K562 (cell line): ENCODE data around the gene PALM3. TPM values are rescaled to one million over a fixed set of nuclear protein-coding genes. Genes with fewer than 3 reads are reported as not detected.
"Not testable (repeated sequence)": the region's sequence is repeated elsewhere in the genome, so short reads cannot be mapped to it uniquely, and the experiment has no call there.

Source experiments
- ATAC-seq: fragments of 200-7000 bp; cut with Tn5 transposase; 3 replicates; pipeline ENCODE4 v1.9.1; 2020; ENCODE audit warnings: moderate library complexity
- BruUV-seq: library from RNA; stranded (reverse); fragments of 400-500 nt; replicated peaks from 2 replicates; lab custom pipeline; 2021; lab: Mats Ljungman, UMichigan
- CTCF ChIA-PET: fragments of 300-600 bp; formaldehyde crosslinking; extraction: SDS; loops from one replicate; lab custom pipeline; 2021; ENCODE audit warnings: low intra/inter-chr PET ratio; lab: Yijun Ruan, JAX
- POLR2A ChIA-PET: fragments of 300-600, 350-650 bp; sonication (Branson Sonifier 250); formaldehyde crosslinking; extraction: SDS; loops from one replicate; lab custom pipeline; 2021; ENCODE audit warnings: antibody characterized with exemption, inconsistent platforms; lab: Yijun Ruan, JAX
- DNase-seq, 4 experiments: peaks; one replicate each; pipeline versions ENCODE4 v3.0.0 to v3.0.0-alpha.2; 2011 to 2018; ENCODE audit warnings: low spot score in 3 of 4, mixed read lengths in 3 of 4; ENCODE audit errors: extremely low read depth in 1 of 4
- FAIRE-seq: peaks from 2 replicates; lab custom pipeline; 2011; peaks lifted over from hg19 to GRCh38; lab: Jason Lieb, UNC
- H2AFZ ChIP-seq: 2 replicates; pipeline ENCODE4 v1.6.0; 2011; ENCODE audit warnings: low read depth, low read length, control low read depth, inconsistent platforms
- H3K27ac ChIP-seq: fragments of 200-600 bp; 3 replicates; pipeline ENCODE4 v1.8.0; 2011; ENCODE audit warnings: low read depth, mild to moderate bottlenecking, control low read depth, inconsistent platforms, low read length, moderate library complexity, mixed read lengths; ENCODE audit errors: extremely low read depth
- H3K27me3 ChIP-seq, 2 experiments: fragments of 300-600 bp in 1 of 2; 2 replicates in 1 of 2; 3 replicates in 1 of 2; pipeline versions ENCODE4 v1.6.0 to v1.8.0; 2011; ENCODE audit warnings: inconsistent platforms in 2 of 2, low read length in 2 of 2, mild to moderate bottlenecking in 1 of 2, mixed read lengths in 1 of 2, moderate library complexity in 1 of 2; ENCODE audit not compliant: control insufficient read depth in 2 of 2, insufficient read depth in 2 of 2
- H3K36me3 ChIP-seq: fragments of 300-600 bp; 3 replicates; pipeline ENCODE4 v1.8.0; 2011; ENCODE audit warnings: mild to moderate bottlenecking, low read length, inconsistent platforms; ENCODE audit not compliant: control insufficient read depth, insufficient read depth
- H3K4me1 ChIP-seq, 2 experiments: fragments of 200-600 bp in 1 of 2; replicated peaks in 1 of 2; 2 replicates in 1 of 2; 3 replicates in 1 of 2; pipeline versions ENCODE4 v1.5.1 to v1.8.0; 2011; ENCODE audit warnings: inconsistent platforms in 2 of 2, low read length in 2 of 2, mild to moderate bottlenecking in 1 of 2, mixed read lengths in 1 of 2, moderate library complexity in 1 of 2; ENCODE audit not compliant: control insufficient read depth in 2 of 2, insufficient read depth in 2 of 2
- H3K4me2 ChIP-seq: 2 replicates; pipeline ENCODE4 v1.6.1; 2011; ENCODE audit warnings: low read length, control low read depth, inconsistent platforms, mixed read lengths; ENCODE audit not compliant: insufficient read depth
- H3K4me3 ChIP-seq: fragments of 200-600 bp; sonication (generic), shearing (Covaris generic); 2 replicates; pipeline ENCODE4 v1.5.1; 2016; ENCODE audit warnings: control low read depth, inconsistent platforms
- H3K79me2 ChIP-seq: fragments of 200-600 bp; 3 replicates; pipeline ENCODE4 v1.8.0; 2011; ENCODE audit warnings: low read length, inconsistent platforms; ENCODE audit not compliant: control insufficient read depth, insufficient read depth
- H3K9ac ChIP-seq, 2 experiments: 2 replicates each; pipeline versions ENCODE4 v1.6.0 to v1.6.1; 2011; ENCODE audit warnings: low read depth in 2 of 2, low read length in 2 of 2, control low read depth in 1 of 2, inconsistent platforms in 1 of 2, mild to moderate bottlenecking in 1 of 2, mixed read lengths in 1 of 2; ENCODE audit not compliant: insufficient read depth in 1 of 2
- H3K9me1 ChIP-seq: one replicate; pipeline ENCODE4 v1.6.0; 2011; ENCODE audit warnings: inconsistent platforms, mild to moderate bottlenecking, low read length, moderate library complexity; ENCODE audit not compliant: control insufficient read depth, insufficient read depth
- H3K9me3 ChIP-seq: replicated peaks from 2 replicates; pipeline ENCODE4 v1.5.1; 2011; ENCODE audit warnings: low read depth, low read length, inconsistent platforms; ENCODE audit not compliant: control insufficient read depth, insufficient read depth
- H4K20me1 ChIP-seq: replicated peaks from 2 replicates; pipeline ENCODE4 v1.6.1; 2011; ENCODE audit warnings: low read length, inconsistent platforms, mixed read lengths; ENCODE audit not compliant: control insufficient read depth, insufficient read depth
- ARNT ChIP-seq, 2 experiments: fragments of 450-650 bp; IDR thresholded peaks; 2 replicates each; pipeline ENCODE4 v1.6.1; 2016; ENCODE audit warnings: mild to moderate bottlenecking in 1 of 2
- HLTF ChIP-seq: fragments of 450-650 bp; IDR thresholded peaks from 2 replicates; pipeline ENCODE4 v1.6.1; 2016
- MAZ ChIP-seq, 2 experiments: fragments of 450-650 bp in 1 of 2; sonication (generic) in 1 of 2; formaldehyde crosslinking; IDR thresholded peaks in 1 of 2; conservative IDR thresholded peaks in 1 of 2; 2 replicates each; pipeline versions ENCODE4 v1.4.0 to v1.5.0; 2020; ENCODE audit warnings: mild to moderate bottlenecking in 1 of 2, missing genetic modification reagents in 1 of 2
- SMC3 ChIP-seq: conservative IDR thresholded peaks from 2 replicates; pipeline ENCODE4 v1.6.1; 2011; ENCODE audit warnings: low read depth, low read length, improper control_type of control experiment; ENCODE audit not compliant: insufficient read depth
- ZZZ3 ChIP-seq: fragments of 450-650 bp; IDR thresholded peaks from 2 replicates; pipeline ENCODE4 v1.6.1; 2016; ENCODE audit warnings: antibody characterized with exemption, mild to moderate bottlenecking, moderate library complexity
- WGBS: fragments of 100-300 bp; shearing (Covaris generic); methylation state at CpG from one replicate; pipeline ENCODE4 v1.1.6; 2016; ENCODE audit warnings: low coverage, mixed read lengths; ENCODE audit not compliant: insufficient coverage; ENCODE audit errors: missing lambda C conversion rate; 5-methylcytosine and 5-hydroxymethylcytosine counted together
- in situ Hi-C: fragments of 300-500 bp; cut with MboI; formaldehyde crosslinking; loops from 4 replicates; pipeline ENCODE4 v1.15.0; 2018; ENCODE audit warnings: inconsistent platforms, mixed read lengths
- intact Hi-C: fragments of 100-400 bp; cut with micrococcal nuclease; formaldehyde crosslinking; loops from 2 replicates; pipeline ENCODE4 v1.14.2; 2022
- polyA plus RNA-seq, 8 experiments: library from polyadenylated mRNA; depleted of rRNA in 4 of 8; stranded (reverse) in 5 of 8; unstranded in 3 of 8; fragments of >200 nt; fragmentation: Nextera tagmentation in 2 of 8; fragmentation: Illumina TruSeq in 1 of 8; extraction: Ambion mirVana in 2 of 8; extraction: Trizol in 1 of 8; gene quantifications; 2 replicates each; pipeline versions ENCODE4 v1.2.1 to v1.2.3, GENCODE V29; 2011 to 2014; ENCODE audit warnings: inconsistent platforms in 1 of 8, missing spikeins in 1 of 8
- total RNA-seq, 7 experiments: library from RNA; depleted of rRNA in 6 of 7; stranded (reverse); fragments of >200 nt in 6 of 7; fragmentation: Illumina TruSeq in 2 of 7; extraction: Trizol in 2 of 7; gene quantifications; 2 replicates each; pipeline versions ENCODE4 v1.2.1 to v1.2.3, GENCODE V29; 2011 to 2021; ENCODE audit warnings: low replicate concordance in 1 of 7
- TF ChIP-seq, protein P1 (sequence below), 2 experiments: fragments of 450-650 bp; IDR thresholded peaks; 2 replicates each; pipeline ENCODE4 v1.6.1; 2016
- TF ChIP-seq, protein P2 (sequence below), 2 experiments: fragments of 450-650 bp in 1 of 2; sonication (generic) in 1 of 2; formaldehyde crosslinking in 1 of 2; IDR thresholded peaks; 2 replicates each; pipeline versions ENCODE4 v1.7.1 to v1.9.0; 2016 to 2022; ENCODE audit warnings: inconsistent platforms in 1 of 2, mild to moderate bottlenecking in 1 of 2, missing genetic modification reagents in 1 of 2

The PALM3 gene
- total and polyA plus RNA-seq, 9 of the 15 experiments (the other 6 are each of a cell fraction or from before 2014, with no cell fraction given), result 0.07 to 9.3 (median 3.3) TPM

DNA sequence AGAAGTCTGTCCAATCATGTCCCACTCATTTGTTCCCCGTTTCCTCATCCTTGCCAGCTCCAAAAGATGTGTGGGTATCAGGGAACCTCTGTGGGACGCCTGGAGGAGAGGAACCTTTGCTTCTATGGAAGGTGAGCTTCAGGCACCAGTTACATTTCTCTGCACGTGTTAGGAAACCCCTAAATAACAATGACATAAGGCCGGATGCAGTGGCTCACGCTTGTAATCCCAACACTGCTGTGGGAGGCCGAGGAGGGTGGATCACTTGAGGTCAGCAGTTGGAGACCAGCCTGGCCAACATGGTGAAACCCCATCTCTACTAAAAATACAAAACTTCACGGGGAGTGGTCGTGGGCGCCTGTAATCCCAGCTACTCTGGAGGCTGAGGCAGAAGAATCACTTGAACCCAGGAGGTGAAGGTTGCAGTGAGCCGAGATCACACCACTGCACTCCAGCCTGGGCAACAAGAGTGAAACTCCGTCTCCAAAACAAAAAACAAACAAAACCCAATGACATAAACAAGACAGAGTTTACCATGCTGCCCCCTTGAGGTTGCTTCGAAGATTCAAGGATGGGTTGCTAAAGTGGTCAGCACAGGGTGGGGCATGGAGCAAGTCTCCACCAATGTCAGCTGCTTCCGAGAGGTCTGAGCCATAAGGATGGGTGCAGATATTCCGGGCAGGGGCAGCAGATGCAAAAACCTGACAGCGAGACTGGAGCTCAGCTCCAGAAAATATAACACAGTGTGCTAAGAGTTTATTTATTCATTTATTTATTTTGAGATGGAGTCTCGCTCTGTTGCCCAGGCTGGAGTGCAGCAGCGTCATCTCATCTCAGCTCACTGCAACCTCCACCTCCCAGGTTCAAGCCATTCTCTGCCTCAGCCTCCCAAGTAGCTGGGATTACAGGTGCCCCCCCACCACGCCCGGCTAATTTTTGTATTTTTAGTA lies 18.9 kb downstream of the PALM3 start:
- ATAC-seq, result peak; percentile 97
- Histone ChIP-seq H2AFZ (peak overlapping the region; percentile 76), H3K27ac (peak overlapping the region; percentile 54; the same call in 2 of the 3 replicates), H3K36me3 (peaks cover 15% of the 10 kb centered on the region; the same call in 2 of the 3 replicates), H3K9ac (peak overlapping the region; percentile 42 to 68; a peak in 3 of 4 replicates), H3K4me1 (peaks cover 4 to 20% of the 10 kb centered on the region in 2 experiments; a peak in 3 of 5 replicates)
- H3K4me2 ChIP-seq, H3K79me2 ChIP-seq, H3K9me1 ChIP-seq, BruUV-seq, H4K20me1 ChIP-seq, intact Hi-C loops, H3K4me3 ChIP-seq, H3K9me3 ChIP-seq, H3K27me3 ChIP-seq, in situ Hi-C loops: not testable (repeated sequence)
- ChIA-PET CTCF (interaction anchor here (2.0 kb wide), 1 partner anchor 163 kb away, joined by 17 read pairs; no protein-coding TSS in a partner anchor), POLR2A (interaction anchor here (0.6 to 1.2 kb wide), 7 partner anchors 10 to 203 kb away, joined by 3 to 4 read pairs (median 3); partner anchors contain the start of gene IL27RA)
- DNase-seq, result peak; percentile 66 to 82 (median 68)
- 44% methylated on average over 19 of the region's 19 CpGs for WGBS
- peak; percentile 96 for FAIRE-seq
- TF ChIP-seq MAZ (CRISPR knock-in tag; conservative IDR thresholded peaks at IDR 0.05 in 1 of 2, IDR thresholded peaks at IDR 0.05 in 1 of 2), result peak in 1 of 2 experiments; percentile 49; a peak in 2 of 4 replicates
- TF ChIP-seq ZZZ3, result peak; percentile 54; the same call in 1 of the 2 replicates
- TF ChIP-seq, protein P1, sequence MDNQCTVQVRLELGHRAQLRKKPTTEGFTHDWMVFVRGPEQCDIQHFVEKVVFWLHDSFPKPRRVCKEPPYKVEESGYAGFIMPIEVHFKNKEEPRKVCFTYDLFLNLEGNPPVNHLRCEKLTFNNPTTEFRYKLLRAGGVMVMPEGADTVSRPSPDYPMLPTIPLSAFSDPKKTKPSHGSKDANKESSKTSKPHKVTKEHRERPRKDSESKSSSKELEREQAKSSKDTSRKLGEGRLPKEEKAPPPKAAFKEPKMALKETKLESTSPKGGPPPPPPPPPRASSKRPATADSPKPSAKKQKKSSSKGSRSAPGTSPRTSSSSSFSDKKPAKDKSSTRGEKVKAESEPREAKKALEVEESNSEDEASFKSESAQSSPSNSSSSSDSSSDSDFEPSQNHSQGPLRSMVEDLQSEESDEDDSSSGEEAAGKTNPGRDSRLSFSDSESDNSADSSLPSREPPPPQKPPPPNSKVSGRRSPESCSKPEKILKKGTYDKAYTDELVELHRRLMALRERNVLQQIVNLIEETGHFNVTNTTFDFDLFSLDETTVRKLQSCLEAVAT (IDR thresholded peaks at IDR 0.05), result 0 out of 4 replicates have a peak, but pooled peaks of 1 of the 2 experiments have one; percentile 14
- peak; percentile 34; the same call in 1 of the 2 replicates for TF ChIP-seq SMC3
- 0 out of 2 replicates have a peak, but pooled peaks have one; percentile 46 for TF ChIP-seq HLTF
- TF ChIP-seq, protein P2, sequence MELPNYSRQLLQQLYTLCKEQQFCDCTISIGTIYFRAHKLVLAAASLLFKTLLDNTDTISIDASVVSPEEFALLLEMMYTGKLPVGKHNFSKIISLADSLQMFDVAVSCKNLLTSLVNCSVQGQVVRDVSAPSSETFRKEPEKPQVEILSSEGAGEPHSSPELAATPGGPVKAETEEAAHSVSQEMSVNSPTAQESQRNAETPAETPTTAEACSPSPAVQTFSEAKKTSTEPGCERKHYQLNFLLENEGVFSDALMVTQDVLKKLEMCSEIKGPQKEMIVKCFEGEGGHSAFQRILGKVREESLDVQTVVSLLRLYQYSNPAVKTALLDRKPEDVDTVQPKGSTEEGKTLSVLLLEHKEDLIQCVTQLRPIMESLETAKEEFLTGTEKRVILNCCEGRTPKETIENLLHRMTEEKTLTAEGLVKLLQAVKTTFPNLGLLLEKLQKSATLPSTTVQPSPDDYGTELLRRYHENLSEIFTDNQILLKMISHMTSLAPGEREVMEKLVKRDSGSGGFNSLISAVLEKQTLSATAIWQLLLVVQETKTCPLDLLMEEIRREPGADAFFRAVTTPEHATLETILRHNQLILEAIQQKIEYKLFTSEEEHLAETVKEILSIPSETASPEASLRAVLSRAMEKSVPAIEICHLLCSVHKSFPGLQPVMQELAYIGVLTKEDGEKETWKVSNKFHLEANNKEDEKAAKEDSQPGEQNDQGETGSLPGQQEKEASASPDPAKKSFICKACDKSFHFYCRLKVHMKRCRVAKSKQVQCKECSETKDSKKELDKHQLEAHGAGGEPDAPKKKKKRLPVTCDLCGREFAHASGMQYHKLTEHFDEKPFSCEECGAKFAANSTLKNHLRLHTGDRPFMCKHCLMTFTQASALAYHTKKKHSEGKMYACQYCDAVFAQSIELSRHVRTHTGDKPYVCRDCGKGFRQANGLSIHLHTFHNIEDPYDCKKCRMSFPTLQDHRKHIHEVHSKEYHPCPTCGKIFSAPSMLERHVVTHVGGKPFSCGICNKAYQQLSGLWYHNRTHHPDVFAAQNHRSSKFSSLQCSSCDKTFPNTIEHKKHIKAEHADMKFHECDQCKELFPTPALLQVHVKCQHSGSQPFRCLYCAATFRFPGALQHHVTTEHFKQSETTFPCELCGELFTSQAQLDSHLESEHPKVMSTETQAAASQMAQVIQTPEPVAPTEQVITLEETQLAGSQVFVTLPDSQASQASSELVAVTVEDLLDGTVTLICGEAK (IDR thresholded peaks at IDR 0.05), result peak; percentile 32; the same call in 1 of the 2 replicates
- TF ChIP-seq, protein P2 (CRISPR knock-in tag; IDR thresholded peaks at IDR 0.05), result not testable (repeated sequence)
- TF ChIP-seq ARNT (IDR thresholded peaks at IDR 0.05), result peak in 1 of 2 experiments; percentile 66; a peak in 1 of 4 replicates
